T-helper 2 cell (primary cell): ENCODE data around the gene LAMP1.
"Not testable (repeated sequence)": the region's sequence is repeated elsewhere in the genome, so short reads cannot be mapped to it uniquely, and the experiment has no call there.

Experiments
- DNase-seq, 5 experiments: peaks; one replicate each; pipeline versions ENCODE4 v3.0.0 to v3.0.0-alpha.2; 2012 to 2022

Gene LAMP1

DNA sequence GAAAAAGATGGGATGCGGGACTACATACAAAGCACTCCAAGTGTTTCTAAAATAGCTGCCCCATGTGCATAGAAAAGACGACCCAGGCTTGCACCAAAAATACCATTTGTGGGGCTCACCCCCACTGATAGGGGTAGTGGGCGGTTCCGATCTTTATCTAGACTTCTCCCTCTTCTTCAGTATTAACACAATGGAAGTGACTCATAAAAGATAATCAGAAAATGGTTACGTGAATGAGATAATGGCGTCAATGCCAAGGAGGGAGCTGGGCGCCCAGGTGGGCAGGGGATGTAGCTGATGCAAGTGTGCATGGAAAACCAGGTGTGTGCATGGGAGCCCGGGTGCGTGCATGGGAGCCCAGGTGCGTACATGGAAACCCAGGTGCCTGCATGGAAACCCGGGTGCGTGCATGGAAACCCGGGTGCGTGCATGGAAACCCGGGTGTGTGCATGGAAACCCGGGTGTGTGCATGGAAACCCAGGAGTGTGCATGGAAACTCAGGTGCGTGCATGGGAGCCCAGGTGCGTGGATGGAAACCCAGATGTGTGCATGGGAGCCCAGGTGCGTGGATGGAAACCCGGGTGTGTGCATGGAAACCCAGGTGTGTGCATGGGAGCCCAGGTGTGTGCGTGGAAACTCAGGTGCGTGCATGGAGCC, 32.7 kb downstream of the LAMP1 start:
- DNase-seq: no peak

DNA sequence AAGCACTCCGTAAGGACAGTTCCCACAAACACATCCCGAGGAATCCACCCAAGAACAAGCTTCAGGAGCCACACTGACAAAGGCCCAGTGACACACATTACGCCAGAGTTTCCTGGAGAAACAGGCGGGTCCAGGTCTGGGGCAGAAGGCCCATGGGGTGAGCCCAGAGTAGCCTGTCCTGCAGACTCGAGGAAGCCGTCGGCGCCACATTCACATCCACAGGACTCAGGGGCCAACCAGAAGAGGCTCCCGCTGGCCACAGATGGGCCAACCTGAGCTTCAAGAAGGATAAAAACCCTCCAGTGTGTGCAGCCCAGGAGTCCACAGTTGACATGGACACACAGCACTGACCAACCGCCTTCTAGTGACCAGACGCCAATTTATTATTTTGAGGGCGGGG, 35.6 kb downstream of the LAMP1 start:
- no peak for DNase-seq

DNA sequence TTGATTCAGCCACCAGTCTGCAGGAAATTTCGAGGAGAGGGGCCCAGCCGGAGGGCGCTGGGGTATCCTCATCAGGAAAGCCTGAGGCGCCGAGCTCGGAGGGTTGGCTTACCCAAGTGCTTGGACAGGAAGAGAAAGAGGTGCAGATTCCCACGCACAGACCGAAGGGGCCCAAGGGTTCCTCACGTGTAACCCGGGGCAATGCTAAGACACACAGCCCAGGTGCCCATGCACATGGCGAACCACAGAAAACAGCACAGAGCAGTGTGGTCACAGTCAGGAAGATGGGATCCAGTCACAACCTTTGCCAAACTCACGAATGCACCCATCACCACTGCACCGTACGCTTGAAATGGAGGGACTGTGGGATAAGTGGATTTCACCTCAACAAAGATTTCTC, 36.0 kb downstream of the LAMP1 start:
- DNase-seq: no peak

DNA sequence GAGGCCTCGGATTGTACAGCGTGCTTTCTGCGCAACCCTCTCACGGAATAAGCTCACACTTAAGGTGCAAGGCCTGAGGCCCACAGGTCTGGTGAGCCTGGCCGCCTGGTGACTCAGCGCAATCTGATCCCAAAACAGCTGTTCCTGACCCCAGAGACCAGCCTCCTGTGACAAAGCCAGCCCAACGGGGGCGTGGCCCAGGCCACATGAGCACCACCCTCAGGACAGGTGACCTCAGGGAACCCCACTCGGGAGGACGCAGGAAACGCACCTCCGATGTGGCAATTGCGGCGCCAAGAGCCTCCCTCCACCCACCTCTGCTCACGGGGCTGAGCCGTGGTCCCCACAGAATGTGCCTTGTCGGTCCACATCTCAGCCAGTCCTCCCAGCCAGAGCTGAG, 40.5 kb downstream of the LAMP1 start:
- no peak for DNase-seq

DNA sequence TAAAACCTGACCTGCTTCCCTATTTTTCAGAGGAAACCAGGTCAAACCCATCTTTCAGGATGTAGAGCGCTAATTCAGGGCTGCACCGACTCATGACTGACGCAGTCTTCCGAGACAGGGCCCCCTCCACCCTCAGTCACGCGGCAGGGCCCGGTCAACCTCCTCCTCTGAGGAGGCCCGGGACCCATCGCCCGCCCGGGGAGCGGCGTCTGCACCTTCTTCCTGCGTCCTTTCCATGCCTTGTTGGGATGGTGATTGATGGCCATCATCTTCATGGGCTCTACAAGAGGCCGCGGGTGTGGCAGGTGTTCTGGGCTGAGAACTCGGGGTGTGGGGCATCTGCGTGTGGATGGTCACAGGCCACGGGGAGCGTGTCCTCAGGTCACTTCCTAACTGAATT, 40.9 kb downstream of the LAMP1 start:
- DNase-seq: no peak

DNA sequence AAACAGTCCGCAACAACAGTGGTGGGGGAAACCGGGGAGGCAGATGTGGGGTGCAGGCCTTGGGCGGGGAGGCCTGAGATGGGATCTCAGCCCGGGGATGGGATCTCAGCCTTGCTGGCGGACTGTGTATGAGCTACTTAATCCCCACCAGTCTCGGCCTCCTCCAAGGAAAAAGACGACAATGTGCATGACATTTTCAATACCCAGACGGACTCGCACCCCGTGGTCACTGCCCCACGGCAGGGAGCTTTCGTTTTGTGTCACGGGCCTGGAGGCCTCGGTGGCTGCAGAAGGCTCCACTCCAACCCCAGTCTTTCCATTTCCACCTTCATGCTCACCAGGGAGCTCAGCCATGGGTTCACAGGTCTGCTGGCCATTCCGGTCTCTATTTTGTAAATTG, 41.4 kb downstream of the LAMP1 start:
- no peak for DNase-seq

DNA sequence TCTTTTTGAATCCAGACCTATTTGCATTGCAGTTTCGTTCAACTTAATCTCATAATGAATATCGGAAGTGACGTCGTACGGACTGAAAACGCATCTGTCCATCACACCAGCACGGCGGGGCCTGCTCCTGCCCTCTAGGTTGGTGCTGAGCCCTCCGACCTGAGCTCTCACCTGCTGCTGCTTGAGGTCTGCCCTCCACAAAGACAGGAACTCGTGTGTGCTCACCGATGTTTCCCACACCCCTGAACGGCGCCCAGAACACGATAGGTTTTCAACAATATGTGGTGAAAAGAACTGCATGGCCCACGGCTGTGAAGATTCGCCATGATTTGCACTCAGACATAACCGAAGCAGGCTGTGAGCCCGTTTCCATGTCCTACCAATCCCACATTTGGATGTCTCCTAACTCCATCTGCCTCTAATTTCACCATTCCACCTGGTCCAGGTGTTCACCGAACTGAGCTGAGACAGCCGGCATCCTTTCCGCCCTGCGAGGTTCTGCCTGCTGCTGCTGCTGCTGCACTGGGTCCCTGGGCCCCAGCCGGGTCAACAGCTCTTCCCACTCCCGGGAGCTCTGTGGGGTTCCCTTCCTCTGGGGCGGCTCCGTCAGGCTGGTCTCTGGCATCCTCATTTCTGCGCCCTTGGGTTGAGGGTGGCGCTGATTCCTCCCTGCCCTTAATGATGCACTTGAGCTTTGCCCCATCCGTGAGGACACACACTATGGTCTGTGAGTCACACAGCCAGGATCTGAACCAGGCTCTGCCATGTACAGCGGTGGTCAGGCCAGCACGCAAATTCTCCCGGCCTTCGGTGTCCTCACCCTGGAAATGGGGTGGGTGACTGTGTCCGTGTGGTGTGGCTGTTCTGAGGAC, 46.0 kb downstream of the LAMP1 start:
- no peak for DNase-seq

DNA sequence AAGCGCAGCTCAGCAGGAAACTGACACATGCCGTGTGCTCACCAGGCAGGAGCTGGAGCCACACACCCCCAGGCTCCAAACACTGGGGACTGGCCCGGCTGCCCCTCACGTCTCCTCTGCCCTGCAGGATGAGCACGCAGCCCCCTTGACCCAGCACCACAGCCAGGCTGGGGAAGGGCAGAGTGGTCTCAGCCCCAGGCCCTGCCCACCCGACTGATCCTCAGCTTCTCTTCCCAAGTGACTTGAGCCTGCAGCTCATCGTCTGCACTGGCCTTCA, 46.6 kb downstream of the LAMP1 start:
- no peak for DNase-seq

DNA sequence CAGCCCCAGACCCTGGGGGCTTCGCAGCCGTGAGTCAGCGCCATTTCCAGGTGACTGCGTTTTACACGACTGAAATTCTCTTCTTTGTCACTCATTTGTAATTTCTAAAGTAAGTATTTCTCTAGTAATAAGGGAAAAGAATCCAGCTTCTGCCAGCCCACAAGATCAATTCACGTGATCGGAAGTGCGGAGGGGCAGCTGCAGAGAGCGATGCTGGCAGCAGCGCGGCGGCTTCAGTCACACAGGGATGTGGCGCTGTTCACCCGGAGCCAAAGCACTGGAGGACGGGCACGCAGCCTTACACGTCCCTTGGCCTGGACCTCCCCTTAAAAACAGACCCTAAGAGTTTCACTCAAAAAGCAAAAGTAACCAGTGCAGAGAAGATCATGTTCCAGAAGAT, 48.4 kb downstream of the LAMP1 start:
- DNase-seq: no peak

DNA sequence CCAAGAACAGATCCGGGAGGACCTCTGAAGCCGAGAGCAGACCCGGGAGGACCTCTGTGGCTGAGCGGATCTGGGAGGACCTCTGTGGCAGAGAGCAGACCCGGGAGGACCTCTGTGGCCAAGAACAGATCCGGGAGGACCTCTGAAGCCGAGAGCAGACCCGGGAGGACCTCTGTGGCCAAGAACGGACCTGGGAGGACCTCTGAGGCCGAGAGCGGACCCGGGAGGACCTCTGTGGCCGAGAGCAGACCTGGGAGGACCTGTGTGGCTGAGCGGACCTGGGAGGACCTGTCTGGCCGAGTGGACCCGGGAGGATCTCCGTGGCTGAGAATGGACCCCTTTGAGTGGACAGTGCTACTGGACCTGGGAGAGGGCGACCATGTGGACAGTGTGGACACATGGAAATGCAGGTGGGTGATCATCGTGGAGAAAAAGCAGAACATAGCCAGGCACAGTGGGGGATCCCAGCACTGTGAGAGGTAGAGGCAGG, 50.7 kb downstream of the LAMP1 start:
- not testable (repeated sequence) for DNase-seq

DNA sequence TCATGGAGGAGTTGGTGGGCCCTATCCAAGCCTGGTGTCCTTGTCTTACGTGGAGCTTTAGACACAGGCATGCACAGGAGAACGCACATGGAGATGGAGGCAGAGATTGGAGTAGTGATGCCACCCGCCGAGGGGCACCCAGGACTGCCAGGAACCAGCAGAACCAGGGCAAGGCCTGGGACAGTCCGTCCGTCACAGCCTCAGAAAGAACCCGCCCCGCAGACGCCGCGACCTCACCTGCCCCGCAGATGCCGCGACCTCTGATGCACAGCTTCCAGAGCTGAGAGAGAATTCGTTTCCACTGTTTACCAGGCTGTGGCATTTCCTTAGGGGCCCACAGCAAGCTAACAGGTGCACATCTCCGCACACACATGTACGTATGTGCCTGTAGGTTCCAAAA, 51.6 kb downstream of the LAMP1 start:
- DNase-seq: no peak

DNA sequence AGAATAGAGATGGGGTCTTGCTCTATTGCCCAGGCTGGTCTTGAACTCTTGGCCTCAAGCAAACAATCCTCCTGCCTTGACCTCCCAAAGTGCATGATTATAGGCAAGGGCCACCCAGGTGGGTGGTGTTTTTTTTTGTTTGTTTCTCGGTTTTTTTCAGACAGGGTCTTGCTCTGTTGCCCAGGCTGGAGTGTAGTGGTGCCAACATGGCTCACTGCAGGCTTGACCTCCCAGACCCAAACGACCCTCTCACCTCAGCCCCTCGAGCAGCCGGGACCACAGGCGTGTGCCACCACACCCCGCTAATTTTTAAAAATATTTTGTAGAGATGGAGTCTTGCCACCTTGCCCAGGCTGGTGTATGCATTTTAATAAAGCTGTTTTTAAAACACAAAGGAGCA, 52.0 kb downstream of the LAMP1 start:
- DNase-seq: no peak

DNA sequence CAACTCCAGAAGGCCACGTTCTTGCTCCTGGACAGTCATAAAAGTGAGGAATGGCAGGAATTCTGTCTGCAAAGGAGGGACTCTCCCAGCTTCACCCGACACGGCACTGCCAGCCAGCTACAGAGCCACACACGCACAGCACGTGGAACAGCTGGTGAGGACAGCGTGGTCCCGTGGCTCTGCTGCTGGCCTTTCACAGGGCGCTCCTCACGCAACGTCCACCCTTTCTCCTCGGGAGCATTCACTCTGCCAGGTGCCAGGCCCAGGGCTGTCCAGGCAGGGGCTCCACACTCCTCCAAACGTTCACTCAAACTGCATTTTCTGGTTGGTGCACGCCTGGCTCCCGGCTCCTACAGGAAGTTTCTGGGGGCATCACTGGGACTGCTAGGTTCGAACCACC, 52.5 kb downstream of the LAMP1 start:
- DNase-seq: no peak

DNA sequence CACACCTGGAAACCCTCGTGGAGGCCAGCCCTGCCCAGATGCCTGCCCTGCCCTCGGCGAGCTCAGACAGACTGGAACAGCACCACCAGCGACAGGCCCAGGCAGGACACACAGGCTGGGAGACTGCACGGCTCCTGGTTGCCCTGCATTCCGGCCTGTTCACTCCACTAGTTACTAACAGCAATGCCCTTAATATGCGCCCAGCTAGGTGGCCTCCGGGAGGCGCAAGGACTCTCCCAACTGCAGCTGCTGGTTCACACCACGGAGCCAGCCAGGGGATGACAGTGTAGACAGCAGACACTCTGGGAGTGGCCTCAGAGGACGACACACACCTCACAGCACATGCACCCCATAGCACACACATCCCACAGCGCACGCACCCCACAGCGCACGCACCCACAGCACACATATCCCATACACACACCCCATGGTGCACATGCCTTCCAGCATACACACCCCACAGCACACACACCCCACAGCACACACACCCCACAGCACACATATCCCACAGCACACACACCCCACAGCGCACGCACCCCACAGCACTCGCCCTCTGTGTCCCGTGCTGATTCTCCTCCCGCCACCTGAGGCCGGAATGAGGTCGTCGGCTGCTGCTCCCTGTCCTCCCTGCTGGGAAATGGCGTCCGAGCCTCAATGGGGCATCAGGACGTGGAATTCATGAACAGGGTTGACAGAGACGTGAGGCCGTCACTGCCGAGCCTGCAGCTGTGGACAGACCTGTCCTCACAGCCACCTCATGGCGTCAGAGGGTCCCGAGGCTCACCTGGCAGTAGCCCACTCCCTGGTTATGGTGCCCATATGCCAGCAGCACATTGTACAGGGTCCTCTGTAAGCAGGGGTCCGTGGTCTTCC, 53.3 kb downstream of the LAMP1 start:
- DNase-seq: no peak

DNA sequence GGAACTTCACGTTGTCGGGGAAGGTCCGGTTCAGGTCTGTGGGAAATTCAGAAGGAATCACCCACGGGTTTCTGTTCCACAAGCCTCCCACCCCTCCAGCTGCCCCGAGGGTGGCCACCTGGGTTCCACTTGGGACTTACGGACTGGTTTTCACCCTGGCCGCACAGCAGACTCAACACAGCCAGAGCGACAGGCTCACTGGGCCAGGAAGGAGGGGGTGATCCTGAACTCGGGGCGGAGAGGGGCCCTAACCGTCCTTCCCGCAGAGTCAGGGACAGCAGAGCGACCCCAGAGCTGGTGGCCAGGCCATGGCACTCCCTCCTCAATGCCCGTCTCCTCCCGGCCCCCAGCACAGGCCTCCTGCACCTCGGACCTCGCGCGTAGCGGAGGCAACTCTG, 53.9 kb downstream of the LAMP1 start:
- no peak for DNase-seq

DNA sequence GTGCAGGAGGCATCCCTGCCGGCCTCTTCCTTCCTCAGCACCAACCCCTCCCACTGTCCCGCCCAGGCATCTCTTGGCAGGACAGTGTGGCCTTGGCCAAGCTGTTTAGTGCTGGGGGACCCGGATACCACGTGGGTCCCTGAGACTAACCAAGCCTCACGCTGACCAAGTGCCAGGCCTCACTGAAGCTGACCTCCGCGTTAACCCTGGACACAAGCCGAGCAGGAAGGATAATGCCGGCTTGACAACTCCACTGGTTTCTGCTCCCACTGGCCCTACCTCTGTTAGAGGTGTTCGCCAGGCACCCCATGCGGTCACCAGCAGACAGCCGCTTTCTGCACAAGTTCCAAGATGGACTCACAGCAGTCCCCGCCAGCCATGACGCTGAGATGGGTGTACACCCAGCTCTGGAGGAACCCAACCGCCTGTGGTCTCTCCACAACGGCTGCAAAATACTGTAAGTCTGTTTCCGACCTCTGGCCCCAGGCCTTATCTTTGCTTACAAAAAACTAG, 54.5 kb downstream of the LAMP1 start:
- no peak for DNase-seq

DNA sequence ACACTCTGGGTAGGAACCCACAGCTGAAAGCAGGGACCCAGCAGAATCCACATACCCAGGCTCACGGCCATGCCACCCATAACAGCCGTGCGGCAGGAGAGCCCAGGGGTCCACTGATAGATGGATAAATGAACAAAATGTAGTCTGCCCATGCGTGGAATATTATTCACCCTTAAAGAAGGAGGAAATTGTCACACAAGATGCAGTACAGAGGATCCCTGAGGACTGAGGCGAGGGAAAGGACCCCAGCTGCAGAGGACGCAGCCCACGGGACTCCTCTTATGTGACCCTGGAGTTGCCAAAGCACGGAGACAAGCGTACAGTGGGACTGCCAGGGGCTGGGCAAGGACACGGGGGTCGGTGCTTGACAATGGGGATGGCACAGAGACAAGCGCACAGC, 56.2 kb downstream of the LAMP1 start:
- DNase-seq: no peak

DNA sequence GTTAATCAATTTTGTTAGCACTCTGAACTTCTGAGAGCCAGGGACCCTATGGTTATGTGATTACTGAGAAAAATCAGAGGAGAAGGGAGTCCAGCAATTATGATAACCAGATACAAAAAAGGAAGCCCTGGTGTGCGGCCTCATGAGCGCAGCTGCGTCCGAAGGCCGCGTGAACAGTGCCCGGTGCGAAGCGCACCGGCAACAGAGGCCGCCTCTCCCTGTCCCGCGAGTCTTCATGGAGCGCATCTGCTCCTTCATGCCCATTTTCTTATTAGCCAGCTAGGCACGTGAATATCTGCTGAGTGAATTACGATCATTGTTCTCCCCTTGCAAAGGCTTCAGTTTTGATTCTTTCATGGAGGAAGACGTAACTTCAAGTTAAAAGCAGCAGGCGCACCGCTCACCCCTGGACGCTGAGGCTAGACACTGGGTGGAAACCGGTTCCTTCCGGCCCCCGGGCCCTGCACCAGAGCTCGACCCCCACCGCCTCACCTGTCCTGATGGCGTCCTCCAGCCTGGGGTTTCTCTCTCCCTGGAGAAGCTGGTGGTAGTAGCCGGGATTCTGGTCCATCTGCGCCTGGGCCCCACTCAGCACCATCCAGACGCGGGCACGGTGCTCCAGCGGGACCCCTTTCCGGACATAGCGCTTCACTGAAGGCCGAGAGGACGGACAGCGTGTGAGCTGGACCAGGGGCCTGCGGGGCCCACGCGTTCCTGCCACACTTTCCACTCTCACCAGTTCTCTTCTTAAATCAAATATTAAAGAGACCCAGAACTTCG, 58.0 kb downstream of the LAMP1 start:
- DNase-seq: no peak

DNA sequence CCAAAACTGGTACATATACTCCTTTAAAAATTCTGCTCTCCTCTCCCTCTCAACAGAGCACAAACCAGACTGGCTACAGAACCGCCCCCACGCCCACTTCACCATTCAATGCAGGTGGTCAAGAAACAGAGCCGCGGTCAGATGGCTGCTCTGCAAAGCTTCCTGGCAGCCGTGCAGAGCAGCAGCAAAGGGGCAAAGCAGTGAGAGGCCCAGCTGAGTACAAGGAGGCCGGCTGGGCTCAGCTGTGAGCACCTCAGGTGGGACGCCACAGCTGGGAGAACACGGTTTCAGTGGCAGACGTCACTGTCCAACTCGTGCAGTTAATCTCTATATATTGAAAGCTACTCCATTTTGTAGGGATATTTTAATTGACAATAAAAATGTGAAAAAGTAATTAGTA, 58.6 kb downstream of the LAMP1 start:
- DNase-seq: no peak

DNA sequence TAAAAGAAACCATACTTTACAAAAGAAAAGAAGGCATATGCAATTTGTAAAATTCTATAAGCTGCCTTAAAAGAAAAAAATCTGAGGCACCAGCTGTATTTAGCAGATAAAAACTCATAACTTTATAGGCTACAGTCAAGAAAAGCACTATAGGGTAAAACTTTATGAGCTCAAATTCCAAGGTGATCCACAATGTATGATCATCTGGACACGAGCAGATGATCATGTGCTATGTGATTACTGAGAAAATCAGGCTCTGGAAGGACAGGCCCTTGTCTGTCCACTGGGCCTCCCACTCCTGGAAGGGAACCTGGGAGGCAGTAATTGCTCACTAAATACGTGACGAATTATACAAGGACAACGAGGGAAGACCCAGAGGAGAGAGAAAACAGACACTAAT, 59.6 kb downstream of the LAMP1 start:
- no peak for DNase-seq

DNA sequence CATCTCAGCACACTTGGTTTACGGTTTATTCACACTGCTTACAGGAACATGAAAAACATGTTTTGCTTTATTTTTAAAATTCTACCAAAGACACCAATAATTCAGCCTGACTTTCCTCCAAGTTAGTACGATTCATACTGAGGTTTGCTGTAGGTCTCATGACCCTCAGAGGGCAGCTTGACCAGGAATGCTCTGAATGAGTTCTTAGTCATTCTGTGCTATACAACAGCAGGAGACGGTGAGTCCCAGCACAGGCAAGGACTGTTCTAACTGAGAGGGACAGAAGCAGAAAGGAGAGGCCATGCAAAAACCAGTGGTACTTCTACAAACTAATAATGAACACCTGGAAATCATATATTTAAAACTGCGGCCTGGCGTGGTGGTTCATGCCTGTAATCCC, 60.5 kb downstream of the LAMP1 start:
- no peak for DNase-seq

DNA sequence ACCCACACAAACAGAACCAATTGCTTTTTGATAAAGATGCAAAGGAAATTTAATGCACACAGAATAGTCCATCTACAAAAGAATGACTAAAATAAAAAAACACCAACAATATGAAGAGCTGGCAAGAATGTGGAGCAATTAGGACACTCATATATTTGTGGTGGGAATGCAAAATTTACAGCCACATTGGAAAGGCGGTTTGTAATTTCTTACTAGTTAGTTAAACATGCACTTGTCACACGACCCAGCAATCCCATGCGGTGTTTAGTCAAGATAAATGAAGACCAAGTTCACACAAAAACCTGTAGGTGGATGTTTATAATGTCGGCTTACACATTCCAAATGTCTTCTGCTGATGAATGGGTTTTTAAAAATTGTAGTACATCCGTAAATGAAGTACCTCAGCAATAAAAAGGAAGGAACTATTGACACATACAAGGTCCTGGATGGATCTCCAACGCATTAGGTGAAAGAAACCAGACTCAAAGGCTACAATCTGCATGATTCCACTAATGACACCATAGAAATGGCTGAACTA, 61.7 kb downstream of the LAMP1 start:
- DNase-seq: no peak
